CD4-positive, alpha-beta T cell treated with Interleukin-1 beta for 1 hour (primary cell): ENCODE data around the gene GPSM3.
A peak's percentile ranks its signal among the peaks of the same experiment; 100 is the strongest.
"Not testable (repeated sequence)": the region's sequence is repeated elsewhere in the genome, so short reads cannot be mapped to it uniquely, and the experiment has no call there.

Experiments used
- DNase-seq, 2 donors: peaks; one replicate each; pipeline ENCODE4 v3.0.0-alpha.2; 2020 to 2022

Gene GPSM3

GRCh38 chr6:32192608-32193039, at the start of gene GPSM3:
Gene GPSM3, minus strand, starts transcription at chr6:32192643. Its CDS starts 130 bp downstream, at chr6:32192513.
- DNase-seq = peak; percentile 60 to 63

GRCh38 chr6:32240686-32241085, 48.2 kb upstream of the GPSM3 start:
- DNase-seq = no peak

GRCh38 chr6:32239462-32239861, 47.0 kb upstream of the GPSM3 start:
- DNase-seq = no peak

- no peak for DNase-seq
Observed at GRCh38 chr6:32234934-32235333, 42.5 kb upstream of the GPSM3 start.

GRCh38 chr6:32226434-32226833, 34.0 kb upstream of the GPSM3 start:
- no peak for DNase-seq

- DNase-seq = no peak
Observed at GRCh38 chr6:32224696-32225095, 32.3 kb upstream of the GPSM3 start.

GRCh38 chr6:32223258-32224235, 31.1 kb upstream of the GPSM3 start, which contains the start of gene NOTCH4:
Gene NOTCH4, minus strand, starts transcription at chr6:32224067. Its CDS starts 139 bp downstream, at chr6:32223928.
- no peak for DNase-seq

GRCh38 chr6:32222333-32223230, 30.1 kb upstream of the GPSM3 start:
- DNase-seq = no peak

- no peak for DNase-seq
Observed at GRCh38 chr6:32220021-32220420, 27.6 kb upstream of the GPSM3 start.

- DNase-seq = no peak
Observed at GRCh38 chr6:32218167-32218566, 25.7 kb upstream of the GPSM3 start.

GRCh38 chr6:32216998-32217397, 24.6 kb upstream of the GPSM3 start:
- no peak for DNase-seq

GRCh38 chr6:32216285-32216684, 23.8 kb upstream of the GPSM3 start:
- DNase-seq = no peak

- no peak for DNase-seq
Observed at GRCh38 chr6:32215617-32216016, 23.2 kb upstream of the GPSM3 start.

GRCh38 chr6:32214126-32214525, 21.7 kb upstream of the GPSM3 start:
- no peak for DNase-seq

GRCh38 chr6:32213649-32214048, 21.2 kb upstream of the GPSM3 start:
- DNase-seq = no peak

- DNase-seq = no peak
Observed at GRCh38 chr6:32212076-32212760, 19.8 kb upstream of the GPSM3 start.

- DNase-seq = not testable (repeated sequence)
Observed at GRCh38 chr6:32211432-32211831, 19.0 kb upstream of the GPSM3 start.

- no peak for DNase-seq
Observed at GRCh38 chr6:32210191-32210601, 17.8 kb upstream of the GPSM3 start.

- no peak for DNase-seq
Observed at GRCh38 chr6:32208996-32209395, 16.6 kb upstream of the GPSM3 start.

- no peak for DNase-seq
Observed at GRCh38 chr6:32204268-32204715, 11.8 kb upstream of the GPSM3 start.

GRCh38 chr6:32203426-32204267, 11.2 kb upstream of the GPSM3 start:
- no peak for DNase-seq

GRCh38 chr6:32202186-32202585, 9.7 kb upstream of the GPSM3 start:
- DNase-seq = no peak
